MM.1S (cell line): Measurements from ENCODE around the gene AK9.

Experiments used
- DNase-seq: peaks from one replicate; pipeline ENCODE4 v3.0.0-alpha.2; 2015
- H2AFZ ChIP-seq: fragments of 300-600 bp; sonication (generic); 2 replicates; pipeline ENCODE4 v1.6.0; 2016; ENCODE audit warnings: antibody characterized with exemption, low read length
- H3F3A ChIP-seq: fragments of 300-600 bp; sonication (generic); 2 replicates; pipeline ENCODE4 v1.6.1; 2016; ENCODE audit warnings: mild to moderate bottlenecking, antibody characterized with exemption, low read length, moderate library complexity, mixed read lengths; ENCODE audit not compliant: insufficient read depth
- H3K27ac ChIP-seq: fragments of 300-600 bp; sonication (generic); 2 replicates; pipeline ENCODE4 v1.5.1; 2016; ENCODE audit warnings: mild to moderate bottlenecking, low read length
- H3K27me3 ChIP-seq: fragments of 300-600 bp; sonication (generic); replicated peaks from 2 replicates; pipeline ENCODE4 v1.6.0; 2016; ENCODE audit warnings: low read length; ENCODE audit not compliant: insufficient read depth
- H3K36me3 ChIP-seq: fragments of 300-600 bp; sonication (generic); replicated peaks from 2 replicates; pipeline ENCODE4 v1.6.1; 2016; ENCODE audit warnings: mild to moderate bottlenecking, low read length, mixed read lengths; ENCODE audit not compliant: insufficient read depth
- H3K4me1 ChIP-seq: fragments of 300-600 bp; sonication (generic); 2 replicates; pipeline ENCODE4 v1.6.1; 2016; ENCODE audit warnings: low read length, mixed read lengths
- H3K4me2 ChIP-seq: fragments of 300-600 bp; sonication (generic); 2 replicates; pipeline ENCODE4 v1.6.0; 2016; ENCODE audit warnings: low read depth, low read length
- H3K4me3 ChIP-seq: fragments of 300-600 bp; sonication (generic); 2 replicates; pipeline ENCODE4 v1.5.1; 2016; ENCODE audit warnings: low read length, mixed read lengths
- H3K79me2 ChIP-seq: fragments of 300-600 bp; sonication (generic); 2 replicates; pipeline ENCODE4 v1.6.1; 2016; ENCODE audit warnings: mixed run types, low read length, mixed read lengths
- H3K9ac ChIP-seq: fragments of 300-600 bp; sonication (generic); 2 replicates; pipeline ENCODE4 v1.6.1; 2016; ENCODE audit warnings: low read length, mixed read lengths
- H3K9me2 ChIP-seq: fragments of 300-600 bp; sonication (generic); replicated peaks from 2 replicates; pipeline ENCODE4 v1.6.1; 2016; ENCODE audit warnings: mild to moderate bottlenecking, low read length, mixed read lengths; ENCODE audit not compliant: insufficient read depth
- H3K9me3 ChIP-seq: fragments of 300-600 bp; sonication (generic); replicated peaks from 2 replicates; pipeline ENCODE4 v1.6.1; 2016; ENCODE audit warnings: mild to moderate bottlenecking, low read length, mixed read lengths; ENCODE audit not compliant: insufficient read depth
- H4K20me1 ChIP-seq: fragments of 300-600 bp; sonication (generic); 2 replicates; pipeline ENCODE4 v1.6.1; 2016; ENCODE audit warnings: mild to moderate bottlenecking, low read length, moderate library complexity, mixed read lengths; ENCODE audit not compliant: insufficient read depth
- EZH2 ChIP-seq: fragments of 300-600 bp; sonication (generic); optimal IDR thresholded peaks from 2 replicates; pipeline ENCODE3; 2017; ENCODE audit warnings: low read depth, mild to moderate bottlenecking, antibody characterized with exemption, low read length, mixed read lengths
- EZH2phosphoT487 ChIP-seq: fragments of 300-600 bp; sonication (generic); IDR thresholded peaks from 2 replicates; pipeline ENCODE4 v1.6.1; 2018; ENCODE audit warnings: antibody characterized with exemption, low read length
- TF ChIP-seq, protein P1 (sequence below): fragments of 300-600 bp; sonication (generic); IDR thresholded peaks from 2 replicates; pipeline ENCODE4 v1.5.1; 2016; ENCODE audit warnings: antibody characterized with exemption, low read length, mixed read lengths

Gene AK9

DNA sequence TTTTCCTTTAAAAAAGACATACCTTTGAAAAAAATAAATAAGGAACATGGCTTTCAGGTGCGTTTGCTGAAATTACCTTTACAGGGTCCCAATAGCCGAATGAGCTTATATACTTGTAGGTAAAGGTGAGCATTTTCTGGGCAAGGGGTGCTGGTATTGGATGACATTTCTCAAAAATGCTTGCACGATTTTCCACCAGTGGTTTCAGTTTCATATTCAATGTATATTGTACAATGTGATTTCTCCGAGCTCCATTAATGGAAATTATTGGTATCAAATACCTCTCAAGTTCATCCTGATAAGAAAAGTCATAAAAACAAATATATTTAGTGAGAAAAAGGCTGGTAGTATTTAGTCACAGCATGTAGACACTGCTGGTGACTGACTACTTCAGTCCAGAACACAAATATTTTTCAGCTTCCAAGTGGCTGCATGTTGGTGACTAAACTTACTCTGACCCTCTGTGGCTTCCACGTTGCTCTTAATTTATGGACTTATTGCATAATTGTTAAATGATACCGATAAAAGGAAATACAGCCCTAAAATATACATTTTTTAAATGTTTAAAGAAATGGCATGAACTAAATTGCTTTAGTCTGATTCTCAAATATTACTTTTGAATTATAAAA, 175.1 kb downstream of the AK9 start:
- no peaks in the 10 kb centered on the region for H3F3A ChIP-seq
- H3K4me2 ChIP-seq, result peak overlapping the region; percentile 65

DNA sequence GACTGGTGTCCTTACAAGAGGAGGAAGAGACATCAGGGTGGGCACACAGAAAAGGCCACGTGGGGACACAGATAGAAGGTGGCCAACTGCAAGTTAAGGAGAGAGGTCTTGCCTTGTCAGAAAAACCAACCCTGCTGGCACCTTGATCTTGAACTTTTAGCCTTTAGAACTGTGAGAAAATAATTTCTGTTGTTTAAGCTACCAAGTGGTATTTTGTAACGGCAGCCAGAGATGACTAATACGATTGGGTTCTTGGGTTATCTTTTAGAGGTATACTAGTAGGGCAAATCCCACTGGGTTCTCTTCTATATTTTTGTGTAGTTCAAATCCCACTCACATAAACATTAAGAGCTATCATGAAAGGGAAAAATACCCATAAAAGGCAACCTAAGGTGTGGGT, 176.1 kb downstream of the AK9 start:
- no peaks in the 10 kb centered on the region for H3K36me3 ChIP-seq
- no peaks in the 10 kb centered on the region for H4K20me1 ChIP-seq
- no peak overlapping the region for H3K4me2 ChIP-seq
- peaks cover 7% of the 10 kb centered on the region; the same call in 1 of the 2 replicates for H3K4me1 ChIP-seq
- no peaks in the 10 kb centered on the region for H3K27me3 ChIP-seq
- no peak overlapping the region for H3K4me3 ChIP-seq
- H3K79me2 ChIP-seq, result no peaks in the 10 kb centered on the region
- H2AFZ ChIP-seq, result no peak overlapping the region
- TF ChIP-seq EZH2phosphoT487, result no peak
- TF ChIP-seq, protein P1, sequence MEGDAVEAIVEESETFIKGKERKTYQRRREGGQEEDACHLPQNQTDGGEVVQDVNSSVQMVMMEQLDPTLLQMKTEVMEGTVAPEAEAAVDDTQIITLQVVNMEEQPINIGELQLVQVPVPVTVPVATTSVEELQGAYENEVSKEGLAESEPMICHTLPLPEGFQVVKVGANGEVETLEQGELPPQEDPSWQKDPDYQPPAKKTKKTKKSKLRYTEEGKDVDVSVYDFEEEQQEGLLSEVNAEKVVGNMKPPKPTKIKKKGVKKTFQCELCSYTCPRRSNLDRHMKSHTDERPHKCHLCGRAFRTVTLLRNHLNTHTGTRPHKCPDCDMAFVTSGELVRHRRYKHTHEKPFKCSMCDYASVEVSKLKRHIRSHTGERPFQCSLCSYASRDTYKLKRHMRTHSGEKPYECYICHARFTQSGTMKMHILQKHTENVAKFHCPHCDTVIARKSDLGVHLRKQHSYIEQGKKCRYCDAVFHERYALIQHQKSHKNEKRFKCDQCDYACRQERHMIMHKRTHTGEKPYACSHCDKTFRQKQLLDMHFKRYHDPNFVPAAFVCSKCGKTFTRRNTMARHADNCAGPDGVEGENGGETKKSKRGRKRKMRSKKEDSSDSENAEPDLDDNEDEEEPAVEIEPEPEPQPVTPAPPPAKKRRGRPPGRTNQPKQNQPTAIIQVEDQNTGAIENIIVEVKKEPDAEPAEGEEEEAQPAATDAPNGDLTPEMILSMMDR, result no peak
- no peak for TF ChIP-seq EZH2
- no peak overlapping the region for H3K27ac ChIP-seq
- no peak overlapping the region for H3K9ac ChIP-seq
- H3K9me2 ChIP-seq, result no peaks in the 10 kb centered on the region
- H3K9me3 ChIP-seq, result no peaks in the 10 kb centered on the region
- H3F3A ChIP-seq, result no peaks in the 10 kb centered on the region
- no peak for DNase-seq

More for the DNA sequence above, 175.1 kb downstream of the AK9 start:
- Histone ChIP-seq H2AFZ (no peak overlapping the region; the same call in 1 of the 2 replicates), H3K9ac (no peak overlapping the region), H3K27ac (no peak overlapping the region), H3K9me3 (no peaks in the 10 kb centered on the region), H3K9me2 (no peaks in the 10 kb centered on the region), H3K36me3 (no peaks in the 10 kb centered on the region), H4K20me1 (no peaks in the 10 kb centered on the region), H3K4me1 (peaks cover 7% of the 10 kb centered on the region; the same call in 1 of the 2 replicates), H3K27me3 (no peaks in the 10 kb centered on the region), H3K4me3 (peak overlapping the region; percentile 32), H3K79me2 (no peaks in the 10 kb centered on the region)
- DNase-seq, result peak; percentile 33
- TF ChIP-seq EZH2 (no peak), EZH2phosphoT487 (no peak)
- TF ChIP-seq, protein P1, result no peak

DNA sequence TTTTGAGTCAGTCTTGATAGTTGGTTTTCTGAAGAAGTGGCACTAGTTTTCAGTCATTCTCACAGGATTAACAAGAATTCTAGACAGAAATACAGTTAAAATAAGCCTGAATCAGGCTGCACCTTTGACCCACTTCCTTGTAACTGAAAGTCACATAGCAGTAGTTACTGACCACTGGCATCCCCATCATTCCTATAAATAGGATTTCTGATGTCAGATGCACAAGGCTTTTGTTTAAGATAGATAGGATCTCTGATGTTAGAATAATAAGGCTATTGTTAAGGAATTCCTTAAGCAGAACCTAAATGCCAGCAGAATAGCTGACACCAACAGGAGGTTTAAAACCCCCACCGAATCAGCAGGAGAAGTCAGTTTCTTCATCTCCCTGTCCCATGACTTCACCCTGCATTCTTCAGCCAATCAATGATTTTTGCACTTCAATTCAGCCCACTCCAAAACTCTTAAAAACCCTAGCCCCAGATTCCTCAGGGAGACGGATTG, 177.4 kb downstream of the AK9 start:
- H3K9me3 ChIP-seq, result no peaks in the 10 kb centered on the region
- H2AFZ ChIP-seq, result no peak overlapping the region
- no peak overlapping the region for H3K4me3 ChIP-seq
- H3K9me2 ChIP-seq, result no peaks in the 10 kb centered on the region
- no peak for DNase-seq
- no peaks in the 10 kb centered on the region for H3K27me3 ChIP-seq
- TF ChIP-seq EZH2phosphoT487 (no peak), EZH2 (no peak)
- TF ChIP-seq, protein P1, result no peak
- no peaks in the 10 kb centered on the region for H4K20me1 ChIP-seq
- H3F3A ChIP-seq, result no peaks in the 10 kb centered on the region
- H3K79me2 ChIP-seq, result no peaks in the 10 kb centered on the region
- H3K36me3 ChIP-seq, result no peaks in the 10 kb centered on the region
- no peak overlapping the region for H3K9ac ChIP-seq
- peaks cover 7% of the 10 kb centered on the region; the same call in 1 of the 2 replicates for H3K4me1 ChIP-seq
- H3K27ac ChIP-seq, result no peak overlapping the region
- no peak overlapping the region for H3K4me2 ChIP-seq
